ENCODE data around the gene MOB3A.

Gene MOB3A

GRCh38 chr19:2099937-2100718 lies 4.0 kb upstream of the MOB3A start:
- Histone ChIP-seq H3K4me1 (ENCODE audit: low read length) (peaks cover 11% of the 10 kb centered on the region), H3K9me2 (replicated peaks; ENCODE audit: insufficient read depth, low read length) (no peaks in the 10 kb centered on the region), H3K27ac (ENCODE audit: low read length) (no peak overlapping the region), H3K4me2 (ENCODE audit: low read depth, low read length) (no peak overlapping the region), H3K9me3 (replicated peaks; ENCODE audit: insufficient read depth, low read length) (no peaks in the 10 kb centered on the region), H3K36me3 (replicated peaks; ENCODE audit: insufficient read depth, low read length) (0 out of 2 replicates have a peak, but pooled peaks cover 16% of the 10 kb centered on the region), H3K79me2 (ENCODE audit: low read length) (peaks cover 58% of the 10 kb centered on the region), H3F3A (ENCODE audit: insufficient read depth, low read length) (peaks cover 12% of the 10 kb centered on the region), H2AFZ (ENCODE audit: low read length) (no peak overlapping the region), H3K27me3 (replicated peaks; ENCODE audit: insufficient read depth, low read length) (no peaks in the 10 kb centered on the region), H3K9ac (ENCODE audit: low read length) (no peak overlapping the region), H3K4me3 (ENCODE audit: low read length) (no peak overlapping the region), H4K20me1 (ENCODE audit: insufficient read depth, low read length) (no peaks in the 10 kb centered on the region)
- TF ChIP-seq EZH2 (optimal IDR thresholded peaks at IDR 0.05; ENCODE audit: low read depth, low read length): no peak
- TF ChIP-seq CTCF (IDR thresholded peaks at IDR 0.05; ENCODE audit: low read length): no peak
- no peak for TF ChIP-seq EZH2phosphoT487 (IDR thresholded peaks at IDR 0.05; ENCODE audit: low read length)
- no peak for DNase-seq

- Histone ChIP-seq H3K4me3 (ENCODE audit: low read length) (no peak overlapping the region), H4K20me1 (ENCODE audit: insufficient read depth, low read length) (no peaks in the 10 kb centered on the region), H3K36me3 (replicated peaks; ENCODE audit: insufficient read depth, low read length) (0 out of 2 replicates have a peak, but pooled peaks cover 11% of the 10 kb centered on the region), H3K9ac (ENCODE audit: low read length) (no peak overlapping the region), H3K4me2 (ENCODE audit: low read depth, low read length) (no peak overlapping the region), H3K27ac (ENCODE audit: low read length) (no peak overlapping the region), H3K79me2 (ENCODE audit: low read length) (peaks cover 58% of the 10 kb centered on the region), H3F3A (ENCODE audit: insufficient read depth, low read length) (peaks cover 22% of the 10 kb centered on the region), H3K9me2 (replicated peaks; ENCODE audit: insufficient read depth, low read length) (no peaks in the 10 kb centered on the region), H3K4me1 (ENCODE audit: low read length) (peaks cover 15% of the 10 kb centered on the region), H2AFZ (ENCODE audit: low read length) (no peak overlapping the region), H3K9me3 (replicated peaks; ENCODE audit: insufficient read depth, low read length) (no peaks in the 10 kb centered on the region), H3K27me3 (replicated peaks; ENCODE audit: insufficient read depth, low read length) (no peaks in the 10 kb centered on the region)
- DNase-seq: no peak
- TF ChIP-seq EZH2 (optimal IDR thresholded peaks at IDR 0.05; ENCODE audit: low read depth, low read length): no peak
- TF ChIP-seq CTCF (IDR thresholded peaks at IDR 0.05; ENCODE audit: low read length): no peak
- TF ChIP-seq EZH2phosphoT487 (IDR thresholded peaks at IDR 0.05; ENCODE audit: low read length): no peak
Observed at GRCh38 chr19:2099054-2099501, 3.0 kb upstream of the MOB3A start.

- H3K4me2 ChIP-seq (ENCODE audit: low read depth, low read length): peak overlapping the region; percentile 86
- peaks cover 29% of the 10 kb centered on the region for H3F3A ChIP-seq (ENCODE audit: insufficient read depth, low read length)
- H3K36me3 ChIP-seq (replicated peaks; ENCODE audit: insufficient read depth, low read length): 0 out of 2 replicates have a peak, but pooled peaks cover 11% of the 10 kb centered on the region
- H3K4me1 ChIP-seq (ENCODE audit: low read length): peaks cover 21% of the 10 kb centered on the region
- H3K9me2 ChIP-seq (replicated peaks; ENCODE audit: insufficient read depth, low read length): no peaks in the 10 kb centered on the region
- H3K9ac ChIP-seq (ENCODE audit: low read length): peak overlapping the region; percentile 63; the same call in 1 of the 2 replicates
- no peak overlapping the region for H2AFZ ChIP-seq (ENCODE audit: low read length)
- H4K20me1 ChIP-seq (ENCODE audit: insufficient read depth, low read length): no peaks in the 10 kb centered on the region
- no peaks in the 10 kb centered on the region for H3K27me3 ChIP-seq (replicated peaks; ENCODE audit: insufficient read depth, low read length)
- DNase-seq: no peak
- H3K79me2 ChIP-seq (ENCODE audit: low read length): peaks cover 58% of the 10 kb centered on the region
- H3K4me3 ChIP-seq (ENCODE audit: low read length): peak overlapping the region; percentile 65
- H3K9me3 ChIP-seq (replicated peaks; ENCODE audit: insufficient read depth, low read length): no peaks in the 10 kb centered on the region
- H3K27ac ChIP-seq (ENCODE audit: low read length): peak overlapping the region; percentile 85
- TF ChIP-seq EZH2phosphoT487 (IDR thresholded peaks at IDR 0.05; ENCODE audit: low read length): no peak
- no peak for TF ChIP-seq CTCF (IDR thresholded peaks at IDR 0.05; ENCODE audit: low read length)
- TF ChIP-seq EZH2 (optimal IDR thresholded peaks at IDR 0.05; ENCODE audit: low read depth, low read length): no peak
Observed at GRCh38 chr19:2097886-2098327, 1.8 kb upstream of the MOB3A start.
